ENCODE measurements around the gene STAU1. TPM values are rescaled to one million over a fixed set of nuclear protein-coding genes. Genes with fewer than 3 reads are reported as not detected.
"Not testable (repeated sequence)": the region's sequence is repeated elsewhere in the genome, so short reads cannot be mapped to it uniquely, and the experiment has no call there.

The STAU1 gene
- polyA plus RNA-seq, 2 donors: 19.2 to 30.4 TPM

DNA sequence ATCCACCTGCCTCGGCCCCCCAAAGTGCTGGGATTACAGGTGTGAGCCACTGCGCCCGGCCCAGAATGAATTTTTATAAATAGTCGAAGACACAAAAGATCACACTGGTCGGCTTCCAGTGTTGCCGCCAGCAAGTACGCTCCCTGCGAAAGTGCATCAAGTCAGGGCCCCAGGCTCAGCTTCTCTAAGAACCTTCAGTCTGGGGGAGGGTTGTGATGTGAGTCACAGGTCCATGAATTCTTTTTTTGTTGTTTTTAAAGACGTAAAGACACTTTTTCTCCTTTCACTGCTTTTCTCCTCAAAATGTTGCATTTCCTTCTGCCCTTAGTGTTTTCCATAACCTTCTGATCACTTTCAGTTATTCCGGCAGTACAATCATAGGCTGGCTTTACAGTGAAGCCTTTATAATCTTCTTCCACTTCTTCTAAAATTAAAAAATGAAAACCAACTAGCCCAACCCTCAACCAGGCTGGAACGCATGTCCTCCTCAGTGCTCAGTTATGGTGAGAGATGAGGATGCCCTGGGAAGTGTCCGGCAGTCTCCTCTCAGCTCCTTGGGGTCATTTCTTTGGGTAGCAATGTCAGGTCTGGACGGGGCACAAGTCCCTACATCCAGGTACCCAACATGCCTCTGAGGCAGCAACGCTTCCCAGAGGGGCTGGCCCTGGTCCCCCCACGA lies 75.4 kb downstream of the STAU1 start:
- peaks cover 17 to 32% of the 10 kb centered on the region in 2 donors for H3K36me3 ChIP-seq (ENCODE audit: control insufficient read depth in 2 of 2, insufficient read depth in 2 of 2, low read length in 1 of 2)

GRCh38 chr20:49110767-49111694 lies 77.1 kb downstream of the STAU1 start:
- 95% methylated on average over 6 of the region's 6 CpGs for WGBS, 2 donors
- no peaks in the 10 kb centered on the region for H3K4me1 ChIP-seq (ENCODE audit: control insufficient read depth in 2 of 2, insufficient read depth in 2 of 2, low read length in 1 of 2)
- no peaks in the 10 kb centered on the region for H3K27me3 ChIP-seq (ENCODE audit: control insufficient read depth in 1 of 2, insufficient read depth in 2 of 2, low read length in 2 of 2)
- H3K9me3 ChIP-seq (ENCODE audit: control insufficient read depth in 2 of 2, insufficient read depth in 1 of 2, low read depth in 1 of 2, low read length in 1 of 2): no peaks in the 10 kb centered on the region
- peaks cover 3 to 19% of the 10 kb centered on the region in 2 donors for H3K36me3 ChIP-seq (ENCODE audit: control insufficient read depth in 2 of 2, insufficient read depth in 2 of 2, low read length in 1 of 2)
- no peak overlapping the region for H3K4me3 ChIP-seq (ENCODE audit: low read depth in 1 of 2, low read length in 2 of 2)
- H3K27ac ChIP-seq (ENCODE audit: low read depth in 2 of 2, low read length in 1 of 2): no peak overlapping the region

More for the DNA sequence above, 75.4 kb downstream of the STAU1 start:
- Histone ChIP-seq H3K27ac (ENCODE audit: low read depth in 2 of 2, low read length in 1 of 2) (no peak overlapping the region), H3K27me3 (ENCODE audit: control insufficient read depth in 1 of 2, insufficient read depth in 2 of 2, low read length in 2 of 2) (no peaks in the 10 kb centered on the region), H3K9me3 (ENCODE audit: control insufficient read depth in 2 of 2, insufficient read depth in 1 of 2, low read depth in 1 of 2, low read length in 1 of 2) (no peaks in the 10 kb centered on the region), H3K4me3 (ENCODE audit: low read depth in 1 of 2, low read length in 2 of 2) (no peak overlapping the region), H3K4me1 (ENCODE audit: control insufficient read depth in 2 of 2, insufficient read depth in 2 of 2, low read length in 1 of 2) (no peaks in the 10 kb centered on the region)
- 91 to 92% methylated on average over 15 of the region's 15 CpGs for WGBS, 2 donors

- 93 to 95% methylated on average over 6 of the region's 6 CpGs for WGBS, 2 donors
- no peaks in the 10 kb centered on the region for H3K9me3 ChIP-seq (ENCODE audit: control insufficient read depth in 2 of 2, insufficient read depth in 1 of 2, low read depth in 1 of 2, low read length in 1 of 2)
- H3K27ac ChIP-seq (ENCODE audit: low read depth in 2 of 2, low read length in 1 of 2): no peak overlapping the region
- no peaks in the 10 kb centered on the region for H3K27me3 ChIP-seq (ENCODE audit: control insufficient read depth in 1 of 2, insufficient read depth in 2 of 2, low read length in 2 of 2)
- H3K4me3 ChIP-seq (ENCODE audit: low read depth in 1 of 2, low read length in 2 of 2): no peak overlapping the region
- peaks cover 15 to 20% of the 10 kb centered on the region in 2 donors for H3K36me3 ChIP-seq (ENCODE audit: control insufficient read depth in 2 of 2, insufficient read depth in 2 of 2, low read length in 1 of 2)
- H3K4me1 ChIP-seq (ENCODE audit: control insufficient read depth in 2 of 2, insufficient read depth in 2 of 2, low read length in 1 of 2): no peaks in the 10 kb centered on the region
These were observed 81.8 kb downstream of the STAU1 start for GRCh38 chr20:49106328-49106727.

DNA sequence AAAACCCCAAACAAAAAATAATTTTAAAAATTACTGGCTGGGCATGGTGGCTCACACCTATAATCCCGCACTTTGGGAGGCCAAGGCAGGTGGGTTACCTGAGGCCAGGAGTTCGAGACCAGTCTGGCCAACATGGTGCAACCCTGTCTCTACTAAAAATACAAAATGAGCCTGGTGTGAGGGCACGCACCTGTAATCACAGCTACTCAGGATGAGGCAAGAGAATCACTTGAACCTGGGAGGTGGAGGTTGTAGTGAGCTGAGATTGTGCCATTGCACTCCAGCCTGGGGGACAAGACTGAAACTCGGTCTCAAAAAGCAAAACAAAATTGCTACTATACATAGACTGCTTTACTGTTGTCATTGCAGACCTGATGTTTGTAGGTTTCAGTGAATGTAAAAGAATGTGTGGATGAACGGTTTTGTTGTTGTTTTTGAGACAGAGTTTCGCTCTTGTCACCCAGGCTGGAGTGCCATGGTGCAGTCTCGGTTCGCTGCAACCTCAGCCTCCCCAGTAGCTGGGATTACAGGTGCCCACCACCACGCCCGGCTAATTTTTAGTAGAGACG lies 83.1 kb downstream of the STAU1 start:
- WGBS, 2 donors: 97% methylated on average over 11 of the region's 11 CpGs
- not testable (repeated sequence) for H3K4me3 ChIP-seq (ENCODE audit: low read depth in 1 of 2, low read length in 2 of 2); H3K27ac ChIP-seq (ENCODE audit: low read depth in 2 of 2, low read length in 1 of 2); H3K9me3 ChIP-seq (ENCODE audit: control insufficient read depth in 2 of 2, insufficient read depth in 1 of 2, low read depth in 1 of 2, low read length in 1 of 2); H3K27me3 ChIP-seq (ENCODE audit: control insufficient read depth in 1 of 2, insufficient read depth in 2 of 2, low read length in 2 of 2); H3K4me1 ChIP-seq (ENCODE audit: control insufficient read depth in 2 of 2, insufficient read depth in 2 of 2, low read length in 1 of 2)
- peaks cover 15 to 17% of the 10 kb centered on the region in 2 donors for H3K36me3 ChIP-seq (ENCODE audit: control insufficient read depth in 2 of 2, insufficient read depth in 2 of 2, low read length in 1 of 2)

GRCh38 chr20:49104365-49104648 lies 83.8 kb downstream of the STAU1 start:
- peaks cover 15 to 17% of the 10 kb centered on the region in 2 donors for H3K36me3 ChIP-seq (ENCODE audit: control insufficient read depth in 2 of 2, insufficient read depth in 2 of 2, low read length in 1 of 2)
- H3K27ac ChIP-seq (ENCODE audit: low read depth in 2 of 2, low read length in 1 of 2): no peak overlapping the region
- H3K4me1 ChIP-seq (ENCODE audit: control insufficient read depth in 2 of 2, insufficient read depth in 2 of 2, low read length in 1 of 2): no peaks in the 10 kb centered on the region
- WGBS, 2 donors: 83 to 89% methylated on average over 3 of the region's 3 CpGs
- H3K4me3 ChIP-seq (ENCODE audit: low read depth in 1 of 2, low read length in 2 of 2): no peak overlapping the region
- H3K9me3 ChIP-seq (ENCODE audit: control insufficient read depth in 2 of 2, insufficient read depth in 1 of 2, low read depth in 1 of 2, low read length in 1 of 2): no peaks in the 10 kb centered on the region
- H3K27me3 ChIP-seq (ENCODE audit: control insufficient read depth in 1 of 2, insufficient read depth in 2 of 2, low read length in 2 of 2): no peaks in the 10 kb centered on the region

- Histone ChIP-seq H3K36me3 (ENCODE audit: control insufficient read depth in 2 of 2, insufficient read depth in 2 of 2, low read length in 1 of 2) (peaks cover 15 to 17% of the 10 kb centered on the region in 2 donors), H3K27ac (ENCODE audit: low read depth in 2 of 2, low read length in 1 of 2) (no peak overlapping the region), H3K9me3 (ENCODE audit: control insufficient read depth in 2 of 2, insufficient read depth in 1 of 2, low read depth in 1 of 2, low read length in 1 of 2) (no peaks in the 10 kb centered on the region), H3K4me3 (ENCODE audit: low read depth in 1 of 2, low read length in 2 of 2) (no peak overlapping the region), H3K4me1 (ENCODE audit: control insufficient read depth in 2 of 2, insufficient read depth in 2 of 2, low read length in 1 of 2) (no peaks in the 10 kb centered on the region), H3K27me3 (ENCODE audit: control insufficient read depth in 1 of 2, insufficient read depth in 2 of 2, low read length in 2 of 2) (no peaks in the 10 kb centered on the region)
- 88 to 94% methylated on average over 7 of the region's 7 CpGs for WGBS, 2 donors
These were observed 84.3 kb downstream of the STAU1 start for GRCh38 chr20:49103647-49104364.

- 91 to 95% methylated on average over 4 of the region's 4 CpGs for WGBS, 2 donors
- Histone ChIP-seq H3K4me3 (ENCODE audit: low read depth in 1 of 2, low read length in 2 of 2) (no peak overlapping the region), H3K27me3 (ENCODE audit: control insufficient read depth in 1 of 2, insufficient read depth in 2 of 2, low read length in 2 of 2) (no peaks in the 10 kb centered on the region), H3K27ac (ENCODE audit: low read depth in 2 of 2, low read length in 1 of 2) (no peak overlapping the region), H3K9me3 (ENCODE audit: control insufficient read depth in 2 of 2, insufficient read depth in 1 of 2, low read depth in 1 of 2, low read length in 1 of 2) (no peaks in the 10 kb centered on the region), H3K36me3 (ENCODE audit: control insufficient read depth in 2 of 2, insufficient read depth in 2 of 2, low read length in 1 of 2) (peaks cover 15 to 17% of the 10 kb centered on the region in 2 donors), H3K4me1 (ENCODE audit: control insufficient read depth in 2 of 2, insufficient read depth in 2 of 2, low read length in 1 of 2) (no peaks in the 10 kb centered on the region)
These were observed 85.1 kb downstream of the STAU1 start for GRCh38 chr20:49103019-49103418.

DNA sequence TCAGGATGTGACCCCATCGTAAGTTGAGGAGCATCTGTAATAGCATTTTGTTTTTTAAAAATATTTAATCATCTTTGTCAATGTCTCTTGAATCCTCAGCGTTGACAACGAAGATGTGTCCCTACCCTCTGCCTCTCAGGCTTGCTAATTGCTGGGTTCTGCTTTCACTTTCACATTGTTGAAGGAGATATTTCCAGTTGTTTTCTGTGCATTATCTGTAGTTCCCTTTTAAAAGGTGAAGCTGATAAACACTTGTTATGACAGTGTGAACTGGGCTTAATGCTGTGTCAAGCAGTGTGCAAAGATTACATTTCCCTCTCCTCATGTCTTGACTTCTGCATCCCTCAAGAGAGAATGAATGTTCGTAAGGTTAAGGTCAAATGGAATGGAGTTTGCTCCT lies 87.2 kb downstream of the STAU1 start:
- Histone ChIP-seq H3K4me1 (ENCODE audit: control insufficient read depth in 2 of 2, insufficient read depth in 2 of 2, low read length in 1 of 2) (no peaks in the 10 kb centered on the region), H3K9me3 (ENCODE audit: control insufficient read depth in 2 of 2, insufficient read depth in 1 of 2, low read depth in 1 of 2, low read length in 1 of 2) (no peaks in the 10 kb centered on the region), H3K4me3 (ENCODE audit: low read depth in 1 of 2, low read length in 2 of 2) (no peak overlapping the region), H3K36me3 (ENCODE audit: control insufficient read depth in 2 of 2, insufficient read depth in 2 of 2, low read length in 1 of 2) (peaks cover 18 to 22% of the 10 kb centered on the region in 2 donors), H3K27ac (ENCODE audit: low read depth in 2 of 2, low read length in 1 of 2) (no peak overlapping the region), H3K27me3 (ENCODE audit: control insufficient read depth in 1 of 2, insufficient read depth in 2 of 2, low read length in 2 of 2) (no peaks in the 10 kb centered on the region)
- WGBS, 2 donors: 70 to 82% methylated on average over 4 of the region's 4 CpGs

DNA sequence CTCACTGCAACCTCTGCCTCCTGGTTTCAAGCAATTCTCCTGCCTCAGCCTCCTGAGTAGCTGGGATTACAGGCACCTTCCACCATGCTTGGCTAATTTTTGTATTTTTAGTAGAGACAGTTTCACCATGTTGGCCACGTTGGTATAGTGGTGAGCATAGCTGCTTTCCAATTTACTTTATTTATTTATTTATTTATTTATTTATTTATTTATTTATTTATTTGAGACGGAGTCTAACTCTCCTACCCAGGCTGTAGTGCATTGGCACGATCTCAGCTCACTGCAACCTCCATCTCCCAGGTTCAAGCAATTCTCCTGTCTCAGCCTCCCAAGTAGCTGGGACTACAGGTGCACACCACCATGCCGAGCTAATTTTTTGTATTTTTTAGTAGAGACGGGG lies 87.8 kb downstream of the STAU1 start:
- H3K9me3 ChIP-seq (ENCODE audit: control insufficient read depth in 2 of 2, insufficient read depth in 1 of 2, low read depth in 1 of 2, low read length in 1 of 2); H3K4me3 ChIP-seq (ENCODE audit: low read depth in 1 of 2, low read length in 2 of 2); H3K27ac ChIP-seq (ENCODE audit: low read depth in 2 of 2, low read length in 1 of 2); H3K27me3 ChIP-seq (ENCODE audit: control insufficient read depth in 1 of 2, insufficient read depth in 2 of 2, low read length in 2 of 2); H3K4me1 ChIP-seq (ENCODE audit: control insufficient read depth in 2 of 2, insufficient read depth in 2 of 2, low read length in 1 of 2): not testable (repeated sequence)
- peaks cover 18 to 22% of the 10 kb centered on the region in 2 donors for H3K36me3 ChIP-seq (ENCODE audit: control insufficient read depth in 2 of 2, insufficient read depth in 2 of 2, low read length in 1 of 2)
- 95 to 96% methylated on average over 5 of the region's 5 CpGs for WGBS, 2 donors
